CD14-positive monocyte (primary cell): ENCODE measurements around the gene WWOX. TPM values are rescaled to one million over a fixed set of nuclear protein-coding genes. Genes with fewer than 3 reads are reported as not detected.

Experiments used
- DNase-seq, 3 donors: peaks; one replicate each; pipeline ENCODE4 v3.0.0-alpha.2; 2011 to 2022
- H2AFZ ChIP-seq: 2 replicates; pipeline ENCODE4 v1.6.0; 2012; ENCODE audit warnings: mild to moderate bottlenecking, low read depth, low read length, inconsistent platforms; ENCODE audit not compliant: insufficient read depth, poor library complexity, severe bottlenecking
- H3K27ac ChIP-seq, 2 donors: 1 replicate in 1 of 2; 2 replicates in 1 of 2; pipeline ENCODE4 v1.5.1; 2012 to 2013; ENCODE audit warnings: low read length in 2 of 2, control low read depth in 1 of 2, inconsistent platforms in 1 of 2, low read depth in 1 of 2, mild to moderate bottlenecking in 1 of 2
- H3K27me3 ChIP-seq, 2 donors: one replicate each; pipeline versions ENCODE4 v1.6.0 to v1.6.1; 2011 to 2013; ENCODE audit warnings: low read length in 2 of 2; ENCODE audit not compliant: control insufficient read depth in 2 of 2, insufficient read depth in 2 of 2
- H3K36me3 ChIP-seq, 2 donors: replicated peaks in 1 of 2; 1 replicate in 1 of 2; 2 replicates in 1 of 2; pipeline versions ENCODE4 v1.5.1 to v1.6.1; 2012 to 2013; ENCODE audit warnings: low read length in 2 of 2, control low read depth in 1 of 2, inconsistent platforms in 1 of 2, mild to moderate bottlenecking in 1 of 2; ENCODE audit not compliant: insufficient read depth in 2 of 2, control insufficient read depth in 1 of 2
- H3K4me1 ChIP-seq, 2 donors: 1 replicate in 1 of 2; 2 replicates in 1 of 2; pipeline versions ENCODE4 v1.5.1 to v1.6.1; 2012 to 2013; ENCODE audit warnings: low read length in 2 of 2, control low read depth in 1 of 2, inconsistent platforms in 1 of 2, mild to moderate bottlenecking in 1 of 2, moderate library complexity in 1 of 2; ENCODE audit not compliant: insufficient read depth in 2 of 2, control insufficient read depth in 1 of 2
- H3K4me2 ChIP-seq: replicated peaks from 2 replicates; pipeline ENCODE3; 2012; ENCODE audit warnings: low read length, moderate library complexity, mild to moderate bottlenecking; ENCODE audit not compliant: poor library complexity, severe bottlenecking; ENCODE audit errors: extremely low read depth
- H3K4me3 ChIP-seq, 3 experiments: fragments of 200-600 bp in 1 of 3; sonication (generic) in 1 of 3; replicated peaks in 1 of 3; 1 replicate in 2 of 3; 2 replicates in 1 of 3; pipeline ENCODE4 v1.5.1; 2011 to 2013; ENCODE audit warnings: low read length in 3 of 3, mild to moderate bottlenecking in 3 of 3, control low read depth in 2 of 3, low read depth in 2 of 3, inconsistent platforms in 1 of 3, moderate library complexity in 1 of 3
- H3K79me2 ChIP-seq: 2 replicates; pipeline ENCODE4 v1.6.0; 2012; ENCODE audit warnings: mild to moderate bottlenecking, control low read depth, inconsistent platforms, low read length, moderate library complexity; ENCODE audit not compliant: insufficient read depth
- H3K9ac ChIP-seq: 2 replicates; pipeline ENCODE4 v1.6.0; 2017; ENCODE audit warnings: low read length, mild to moderate bottlenecking; ENCODE audit not compliant: insufficient read depth, poor library complexity, severe bottlenecking
- H3K9me3 ChIP-seq, 2 donors: replicated peaks in 1 of 2; 1 replicate in 1 of 2; 2 replicates in 1 of 2; pipeline versions ENCODE4 v1.5.1 to v1.6.1; 2012 to 2013; ENCODE audit warnings: low read length in 2 of 2, control low read depth in 1 of 2; ENCODE audit not compliant: control insufficient read depth in 1 of 2, insufficient read depth in 1 of 2
- H4K20me1 ChIP-seq: 2 replicates; pipeline ENCODE4 v1.6.0; 2012; ENCODE audit warnings: mild to moderate bottlenecking, low read length, control low read depth, moderate library complexity; ENCODE audit not compliant: insufficient read depth
- H3K27ac Mint-ChIP-seq, 7 donors: one replicate each; pipeline ENCODE4 v1.8.0; 2020; ENCODE audit warnings: mild to moderate bottlenecking in 7 of 7, mixed read lengths in 7 of 7, moderate library complexity in 6 of 7, inconsistent platforms in 2 of 7
- H3K27me3 Mint-ChIP-seq, 3 donors: one replicate each; pipeline ENCODE4 v1.8.0; 2021 to 2022; ENCODE audit warnings: low read depth in 3 of 3, mild to moderate bottlenecking in 3 of 3, mixed read lengths in 3 of 3, moderate library complexity in 3 of 3, inconsistent platforms in 1 of 3
- H3K36me3 Mint-ChIP-seq, 2 donors: one replicate each; pipeline ENCODE4 v1.8.0; 2020; ENCODE audit warnings: mixed read lengths in 2 of 2, inconsistent platforms in 1 of 2, mild to moderate bottlenecking in 1 of 2
- H3K4me1 Mint-ChIP-seq: one replicate; pipeline ENCODE4 v1.8.0; 2020; ENCODE audit warnings: mild to moderate bottlenecking, mixed read lengths
- H3K4me3 Mint-ChIP-seq, 2 donors: one replicate each; pipeline ENCODE4 v1.8.0; 2020; ENCODE audit warnings: mild to moderate bottlenecking in 2 of 2, mixed read lengths in 2 of 2, moderate library complexity in 1 of 2
- H3K9me3 Mint-ChIP-seq, 7 donors: one replicate each; pipeline ENCODE4 v1.8.0; 2020 to 2022; ENCODE audit warnings: mixed read lengths in 7 of 7, mild to moderate bottlenecking in 6 of 7, moderate library complexity in 6 of 7, inconsistent platforms in 2 of 7
- WGBS: methylation state at CpG from one replicate; pipeline ENCODE4 v1.1.5; 2013; ENCODE audit warnings: missing lambda C conversion rate; ENCODE audit not compliant: insufficient coverage; 5-methylcytosine and 5-hydroxymethylcytosine counted together
- intact Hi-C, 2 donors: fragments of 100-400 bp; cut with micrococcal nuclease; formaldehyde crosslinking; loops; one replicate each; pipeline versions ENCODE4 v1.15.0 to v1.15.1; 2023
- polyA plus RNA-seq, 3 donors: library from polyadenylated mRNA; depleted of rRNA in 1 of 3; unstranded in 2 of 3; stranded (reverse) in 1 of 3; fragments of 300-500 nt in 2 of 3; fragments of >200 nt in 1 of 3; fragmentation: Illumina TruSeq in 2 of 3; gene quantifications; 1 replicate in 2 of 3; 2 replicates in 1 of 3; pipeline ENCODE4 v1.2.3, GENCODE V29; 2012 to 2021
- TF ChIP-seq, protein P1 (sequence below): fragments of 200-600 bp; IDR thresholded peaks from one replicate; pipeline ENCODE4 v1.8.0; 2022; ENCODE audit warnings: antibody characterized with exemption, mild to moderate bottlenecking

WWOX gene
- polyA plus RNA-seq, 3 donors: 4.0 to 7.0 (median 6.3) TPM

DNA sequence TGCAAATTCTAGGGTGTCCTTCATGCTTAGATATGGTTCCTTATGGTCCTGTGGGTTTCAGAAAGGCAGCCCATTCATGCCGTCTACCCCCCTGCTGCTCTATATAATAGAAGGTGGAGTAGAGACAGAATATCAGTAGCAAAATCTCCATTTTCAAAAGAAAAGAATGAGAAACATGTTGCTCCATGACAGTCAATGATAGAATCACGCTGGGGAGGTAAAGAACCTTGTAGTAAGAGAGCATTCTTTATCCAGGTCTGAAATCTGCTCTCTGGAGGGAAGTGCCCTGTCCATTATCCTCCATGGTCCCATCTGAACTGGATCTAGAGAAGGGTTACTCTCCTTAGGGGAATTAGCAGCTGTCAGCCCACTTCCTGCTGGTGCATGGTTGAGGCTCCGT, 272.8 kb downstream of the WWOX start:
- Mint-ChIP-seq H3K4me3 (no peak overlapping the region), H3K27me3 (peaks cover 0 to 3% (median 0%) of the 10 kb centered on the region in 3 donors), H3K27ac (no peak overlapping the region), H3K9me3 (peaks cover 0 to 3% (median 0%) of the 10 kb centered on the region in 7 donors), H3K36me3 (no peaks in the 10 kb centered on the region), H3K4me1 (peaks cover 2% of the 10 kb centered on the region)
- Histone ChIP-seq H3K4me3 (no peak overlapping the region), H3K27ac (no peak overlapping the region), H4K20me1 (no peaks in the 10 kb centered on the region), H3K27me3 (no peaks in the 10 kb centered on the region), H3K79me2 (no peaks in the 10 kb centered on the region), H3K36me3 (no peaks in the 10 kb centered on the region), H3K4me1 (no peaks in the 10 kb centered on the region), H3K9ac (no peak overlapping the region), H3K9me3 (no peaks in the 10 kb centered on the region), H3K4me2 (no peak overlapping the region), H2AFZ (no peak overlapping the region)
- TF ChIP-seq, protein P1, sequence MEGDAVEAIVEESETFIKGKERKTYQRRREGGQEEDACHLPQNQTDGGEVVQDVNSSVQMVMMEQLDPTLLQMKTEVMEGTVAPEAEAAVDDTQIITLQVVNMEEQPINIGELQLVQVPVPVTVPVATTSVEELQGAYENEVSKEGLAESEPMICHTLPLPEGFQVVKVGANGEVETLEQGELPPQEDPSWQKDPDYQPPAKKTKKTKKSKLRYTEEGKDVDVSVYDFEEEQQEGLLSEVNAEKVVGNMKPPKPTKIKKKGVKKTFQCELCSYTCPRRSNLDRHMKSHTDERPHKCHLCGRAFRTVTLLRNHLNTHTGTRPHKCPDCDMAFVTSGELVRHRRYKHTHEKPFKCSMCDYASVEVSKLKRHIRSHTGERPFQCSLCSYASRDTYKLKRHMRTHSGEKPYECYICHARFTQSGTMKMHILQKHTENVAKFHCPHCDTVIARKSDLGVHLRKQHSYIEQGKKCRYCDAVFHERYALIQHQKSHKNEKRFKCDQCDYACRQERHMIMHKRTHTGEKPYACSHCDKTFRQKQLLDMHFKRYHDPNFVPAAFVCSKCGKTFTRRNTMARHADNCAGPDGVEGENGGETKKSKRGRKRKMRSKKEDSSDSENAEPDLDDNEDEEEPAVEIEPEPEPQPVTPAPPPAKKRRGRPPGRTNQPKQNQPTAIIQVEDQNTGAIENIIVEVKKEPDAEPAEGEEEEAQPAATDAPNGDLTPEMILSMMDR: no peak
- intact Hi-C loops: no loop called here
- DNase-seq: no peak
- WGBS: no CpG with 5 or more reads among the region's 3 CpGs

DNA sequence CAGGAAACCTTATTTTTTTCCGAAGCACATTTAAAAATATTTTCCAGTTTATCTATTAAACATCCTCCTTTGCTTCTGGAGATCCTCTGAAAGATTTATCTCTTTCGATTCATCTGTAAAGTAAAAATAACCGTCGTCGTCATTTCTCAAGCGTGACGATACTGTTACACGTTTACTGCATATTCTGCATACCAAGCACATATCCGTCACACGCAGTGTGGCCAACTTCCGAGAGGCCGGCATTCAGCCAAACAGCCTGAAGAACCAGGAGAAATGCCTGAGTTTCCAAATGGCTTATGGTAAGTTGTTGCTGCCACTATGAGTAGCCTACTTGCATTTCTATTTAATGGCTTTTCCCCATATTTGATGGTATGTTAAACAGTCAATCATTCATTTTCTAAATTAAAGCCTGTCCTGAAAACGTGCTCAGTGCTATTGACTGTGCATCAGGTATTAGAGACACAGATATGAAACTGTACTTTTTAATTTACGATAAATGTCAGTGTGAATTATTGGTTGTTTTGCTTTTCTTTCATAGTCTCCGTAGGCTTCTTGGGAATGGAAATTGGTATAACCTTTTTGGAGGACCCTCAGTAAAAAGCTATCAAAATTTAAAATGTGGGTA, 275.7 kb downstream of the WWOX start:
- intact Hi-C loops: no loop called here
- DNase-seq: no peak

More for the DNA sequence above, 275.7 kb downstream of the WWOX start:
- TF ChIP-seq, protein P1: no peak
- H3K9me3 ChIP-seq: no peaks in the 10 kb centered on the region
- H2AFZ ChIP-seq: no peak overlapping the region
- no peak overlapping the region for H3K27ac ChIP-seq
- no peak overlapping the region for H3K4me2 ChIP-seq
- H3K9me3 Mint-ChIP-seq: peaks cover 0 to 3% (median 0%) of the 10 kb centered on the region in 7 donors
- H3K27me3 ChIP-seq: no peaks in the 10 kb centered on the region
- H3K79me2 ChIP-seq: no peaks in the 10 kb centered on the region
- no peaks in the 10 kb centered on the region for H3K36me3 ChIP-seq
- no peaks in the 10 kb centered on the region for H4K20me1 ChIP-seq
- peaks cover 0 to 1% (median 0%) of the 10 kb centered on the region in 3 donors for H3K27me3 Mint-ChIP-seq
- H3K4me3 Mint-ChIP-seq: no peak overlapping the region
- no peaks in the 10 kb centered on the region for H3K4me1 ChIP-seq
- no peak overlapping the region for H3K4me3 ChIP-seq
- no peak overlapping the region for H3K9ac ChIP-seq
- 88% methylated on average over 7 of the region's 15 CpGs for WGBS
- H3K4me1 Mint-ChIP-seq: no peaks in the 10 kb centered on the region
- H3K27ac Mint-ChIP-seq: no peak overlapping the region
- no peaks in the 10 kb centered on the region for H3K36me3 Mint-ChIP-seq
